ENCODE data around the gene FRMD4A.

- TF ChIP-seq CTCF (IDR thresholded peaks at IDR 0.05) (no peak), POLR2AphosphoS5 (IDR thresholded peaks at IDR 0.05; ENCODE audit: low read depth, low read length) (no peak), TCF12 (IDR thresholded peaks at IDR 0.05) (no peak), RAD21 (IDR thresholded peaks at IDR 0.05; ENCODE audit: low read length) (no peak), MXI1 (IDR thresholded peaks at IDR 0.05; ENCODE audit: low read depth, low read length) (no peak), REST (IDR thresholded peaks at IDR 0.05; ENCODE audit: low read depth, low read length) (no peak), NRF1 (IDR thresholded peaks at IDR 0.05; ENCODE audit: low read depth, low read length) (no peak), EP300 (IDR thresholded peaks at IDR 0.05; ENCODE audit: borderline replicate concordance in 1 of 2, low read depth in 1 of 2, low read length in 1 of 2) (no peak)
Measured at GRCh38 chr10:13712476-13712836, 618.3 kb downstream of the FRMD4A start.
